LHCN-M2 (cell line): ENCODE data around the gene FAM193B. TPM values are rescaled to one million over a fixed set of nuclear protein-coding genes. Genes with fewer than 3 reads are reported as not detected.

Experiments
- DNase-seq: peaks from one replicate; pipeline ENCODE4 v3.0.0-alpha.2; 2012; ENCODE audit warnings: low read depth
- polyA plus RNA-seq: library from polyadenylated mRNA; unstranded; fragments of >200 nt; gene quantifications from one replicate; pipeline ENCODE4 v1.2.1, GENCODE V29; 2012; ENCODE audit warnings: missing spikeins
- total RNA-seq: library from RNA; depleted of rRNA; stranded (reverse); fragments of >200 nt; gene quantifications from 2 replicates; pipeline ENCODE4 v1.2.3, GENCODE V29; 2014; rRNA removed

The FAM193B gene
- 19.8 and 24.5 TPM in 2 replicates for total RNA-seq
- polyA plus RNA-seq, result 19.2 TPM

DNA sequence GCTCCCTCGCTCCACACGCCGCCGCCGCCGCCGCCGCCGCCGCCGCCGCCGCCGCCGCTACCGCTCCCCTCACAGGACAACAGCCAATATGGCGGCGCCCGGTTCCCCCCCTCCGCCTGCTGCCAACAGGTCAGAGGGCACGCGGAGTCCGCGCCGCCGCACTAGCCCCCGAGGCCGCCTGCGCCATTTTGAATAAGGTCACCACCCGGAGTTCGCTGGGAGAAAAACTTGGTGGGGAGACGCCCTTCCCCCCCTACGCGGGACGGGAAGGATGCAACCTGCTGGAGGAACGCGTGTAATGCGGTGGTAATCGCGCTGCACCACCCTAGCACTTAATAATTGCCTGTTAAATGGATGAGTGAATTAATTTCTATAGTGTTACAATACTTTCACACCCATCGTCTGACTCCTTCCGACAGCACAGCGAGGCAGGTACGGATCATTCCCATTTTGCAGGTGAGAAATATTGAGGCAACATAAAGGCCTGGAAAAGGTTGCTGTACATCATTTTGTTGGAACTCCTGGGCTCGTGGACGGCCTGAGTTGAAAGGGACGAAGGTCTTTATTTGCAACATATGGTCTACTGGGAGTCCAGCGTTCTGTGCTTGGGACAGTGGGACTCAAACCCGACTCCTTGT, at the start of gene FAM193B:
TSS of gene FAM193B (minus strand) at position 90 of the 638 bp plus-strand sequence. CDS start 105 bp downstream, outside the sequence.
- DNase-seq, result peak; percentile 87

DNA sequence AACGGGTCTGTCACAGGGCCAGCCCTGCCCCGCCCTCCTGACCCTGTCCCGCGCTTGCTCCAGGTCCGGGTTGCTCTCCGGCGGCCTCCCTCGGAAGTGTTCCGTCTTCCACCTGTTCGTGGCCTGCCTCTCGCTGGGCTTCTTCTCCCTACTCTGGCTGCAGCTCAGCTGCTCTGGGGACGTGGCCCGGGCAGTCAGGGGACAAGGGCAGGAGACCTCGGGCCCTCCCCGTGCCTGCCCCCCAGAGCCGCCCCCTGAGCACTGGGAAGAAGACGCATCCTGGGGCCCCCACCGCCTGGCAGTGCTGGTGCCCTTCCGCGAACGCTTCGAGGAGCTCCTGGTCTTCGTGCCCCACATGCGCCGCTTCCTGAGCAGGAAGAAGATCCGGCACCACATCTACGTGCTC, 49.8 kb upstream of the FAM193B start:
- DNase-seq, result no peak

DNA sequence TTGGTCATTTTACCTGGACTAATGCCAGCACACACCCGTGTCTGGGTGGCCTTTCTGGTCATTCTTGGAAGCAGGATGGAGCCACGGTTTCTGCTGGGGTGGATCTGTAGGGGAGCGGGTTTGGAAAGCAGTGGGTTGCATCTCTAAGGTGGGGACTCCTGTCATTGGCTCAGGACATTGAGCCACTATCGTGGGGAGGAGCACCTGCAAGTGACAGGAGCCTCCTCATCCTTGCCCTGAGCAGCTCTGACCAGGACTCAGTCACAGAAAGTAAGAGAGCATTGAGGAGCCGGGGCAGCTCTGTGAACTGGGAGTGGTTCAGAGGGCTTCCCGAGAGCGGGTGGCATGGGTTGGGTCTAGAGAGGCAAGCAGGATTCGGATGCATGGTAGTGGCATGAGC, 49.3 kb upstream of the FAM193B start:
- no peak for DNase-seq

DNA sequence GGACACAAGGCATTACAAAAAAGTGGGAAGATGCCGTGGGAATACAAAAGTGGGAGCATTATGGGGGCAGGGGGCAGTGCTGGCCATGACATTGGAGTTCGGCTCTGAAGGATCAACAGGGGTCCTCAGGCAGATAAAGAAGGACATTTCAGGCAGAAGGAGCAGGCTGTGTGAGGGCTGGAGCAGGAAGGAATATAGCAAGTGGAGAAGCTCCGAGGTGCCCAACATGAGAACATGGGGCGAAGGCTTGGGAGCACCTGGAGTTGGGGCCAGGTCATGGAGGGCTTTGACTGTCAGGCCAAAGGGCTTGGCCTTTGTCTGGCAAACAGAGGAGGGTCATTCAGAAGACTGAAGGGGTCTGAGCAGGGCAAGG, 48.1 kb upstream of the FAM193B start:
- DNase-seq, result no peak

DNA sequence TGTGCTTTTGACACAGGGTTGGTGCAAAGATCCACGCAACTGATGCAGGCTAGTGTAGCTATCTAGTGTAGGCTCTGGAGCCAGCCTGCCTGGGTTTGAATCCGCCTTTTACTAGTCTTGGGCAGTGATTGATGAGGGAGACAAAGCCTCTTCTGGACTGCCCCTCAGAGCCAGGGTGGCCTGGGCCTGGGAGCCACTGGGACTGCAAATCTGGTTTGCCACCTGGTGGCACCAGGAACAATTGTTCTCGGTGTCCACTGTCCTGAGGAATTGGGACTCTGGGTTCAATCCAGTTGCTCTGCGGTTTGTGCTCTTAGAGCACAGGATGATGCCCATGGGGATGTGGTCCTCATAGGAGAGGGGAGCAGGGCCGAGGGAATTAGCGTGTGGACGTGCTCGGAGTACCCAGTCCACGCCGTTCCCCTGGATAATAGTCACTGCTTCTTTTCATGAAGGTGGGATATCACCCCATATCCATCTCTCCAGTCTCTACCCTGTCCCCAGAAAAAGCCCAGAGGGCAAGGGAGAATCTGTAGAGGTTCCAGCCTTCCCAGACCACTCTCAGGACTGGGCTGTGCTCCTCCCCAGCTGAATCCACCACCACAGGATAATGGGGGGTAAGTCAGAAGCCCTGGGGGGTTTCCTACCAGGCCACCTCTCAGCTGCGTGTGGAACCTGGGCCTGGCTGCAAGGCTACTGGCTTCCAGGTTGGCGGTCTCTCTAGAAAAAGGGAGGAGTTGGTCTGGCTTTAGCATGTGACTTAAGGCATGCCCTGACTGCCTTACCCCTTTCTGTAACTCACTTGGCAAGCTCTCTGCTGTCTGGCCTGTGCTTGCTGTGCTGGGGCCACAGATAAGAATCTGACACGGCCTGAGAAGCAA, 47.5 kb upstream of the FAM193B start:
- no peak for DNase-seq

DNA sequence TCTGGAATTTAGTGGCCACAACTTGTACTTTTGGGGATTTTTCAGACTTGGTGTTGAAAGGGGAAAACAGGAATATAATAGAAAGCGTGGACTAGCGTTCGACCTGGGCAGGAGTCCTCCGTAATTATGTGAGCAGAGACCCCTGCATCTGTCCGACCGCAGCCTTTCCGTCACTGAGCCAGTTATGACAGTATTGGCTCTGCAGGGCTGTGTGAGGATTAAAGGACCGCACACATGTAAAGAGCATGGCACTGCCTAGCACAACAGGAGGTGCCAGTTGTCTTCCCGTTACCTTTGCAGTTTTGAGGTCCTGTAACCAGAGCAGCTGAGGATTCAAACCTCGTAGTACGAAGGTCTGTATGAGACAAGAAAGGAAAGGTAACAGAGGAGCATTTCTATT, 46.8 kb upstream of the FAM193B start:
- no peak for DNase-seq

DNA sequence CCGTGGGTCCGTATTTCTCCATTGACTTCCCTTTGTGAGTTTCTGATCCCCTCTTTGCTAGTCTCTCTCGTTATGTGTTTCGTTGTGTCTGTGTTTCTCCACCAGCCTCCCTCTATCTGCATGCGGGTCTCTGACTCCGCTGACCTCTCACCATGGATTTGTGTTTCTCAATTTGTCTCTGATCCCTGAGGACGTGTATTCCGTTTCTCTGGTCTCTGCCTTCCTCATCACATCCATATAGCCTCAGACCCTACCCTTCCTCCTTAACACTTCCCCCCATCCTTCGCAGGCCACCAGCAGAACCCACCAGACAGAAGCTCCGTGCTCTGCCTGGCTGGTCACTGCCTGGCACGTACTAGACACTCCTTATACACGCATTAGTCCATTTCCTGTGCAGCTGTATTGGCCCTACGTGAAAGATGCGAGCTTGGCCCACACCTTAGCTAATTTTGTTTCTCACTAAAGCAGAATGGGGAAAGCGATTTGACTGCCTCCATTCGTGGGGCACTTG, 46.2 kb upstream of the FAM193B start:
- DNase-seq, result peak; percentile 17

DNA sequence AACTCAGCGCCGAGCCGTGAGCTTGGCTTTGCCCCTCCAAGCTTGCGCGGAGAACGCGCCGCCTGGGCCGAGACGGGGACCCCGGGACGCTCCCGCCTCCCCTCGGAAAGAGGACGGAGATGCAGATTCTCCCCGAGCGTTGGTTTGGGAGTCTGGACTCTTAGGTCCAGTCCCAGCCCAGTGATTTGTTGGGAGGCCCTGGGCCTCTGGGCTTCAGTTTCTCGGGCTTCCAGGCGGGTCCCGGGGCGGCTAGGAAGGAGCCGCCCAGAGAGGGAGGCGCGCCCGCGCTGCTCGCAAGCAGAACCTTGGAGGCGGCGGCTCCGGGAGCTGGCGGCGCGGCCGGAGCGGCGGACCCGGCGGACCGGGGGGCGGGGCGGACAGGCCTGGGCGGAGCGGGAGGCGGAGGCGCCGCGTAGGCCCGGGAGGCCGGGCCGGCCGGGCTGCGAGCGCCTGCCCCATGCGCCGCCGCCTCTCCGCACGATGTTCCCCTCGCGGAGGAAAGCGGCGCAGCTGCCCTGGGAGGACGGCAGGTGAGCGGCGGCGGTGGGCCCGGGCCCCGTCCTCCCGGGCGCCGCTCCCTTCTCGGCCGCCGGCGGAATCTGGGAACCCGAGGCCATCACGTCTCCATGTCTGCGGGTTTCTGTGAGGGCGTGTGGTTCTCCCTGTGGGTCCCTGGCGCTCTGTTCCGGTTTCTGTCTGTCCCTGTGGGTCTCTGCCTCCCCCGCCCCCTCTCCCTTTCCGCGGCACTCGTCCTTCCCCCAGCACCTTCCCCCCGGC, 45.6 kb upstream of the FAM193B start, which contains the start of gene B4GALT7:
TSS of gene B4GALT7 (plus strand) at position 402 of the 777 bp plus-strand sequence. CDS start at position 481, 79 bp downstream.
- peak; percentile 67 for DNase-seq

DNA sequence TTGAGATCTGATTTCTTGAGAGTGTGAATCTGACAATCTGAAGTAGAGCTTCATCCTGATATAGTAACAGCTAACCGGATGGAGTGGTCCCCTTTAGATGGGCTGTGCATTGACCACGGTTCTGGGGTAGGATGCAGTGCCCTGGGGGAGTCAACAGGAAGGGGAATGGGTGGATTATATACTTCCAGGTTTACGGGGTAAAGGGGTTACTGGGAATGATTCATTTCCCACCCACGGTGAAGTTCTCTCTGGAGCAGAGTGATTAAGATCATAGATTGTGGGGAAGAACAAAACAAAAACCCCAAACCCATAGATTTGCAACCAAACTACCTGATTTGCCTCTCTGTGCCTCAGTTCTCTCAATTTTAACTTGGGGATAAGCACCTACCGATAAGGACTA, 44.1 kb upstream of the FAM193B start:
- DNase-seq, result no peak

DNA sequence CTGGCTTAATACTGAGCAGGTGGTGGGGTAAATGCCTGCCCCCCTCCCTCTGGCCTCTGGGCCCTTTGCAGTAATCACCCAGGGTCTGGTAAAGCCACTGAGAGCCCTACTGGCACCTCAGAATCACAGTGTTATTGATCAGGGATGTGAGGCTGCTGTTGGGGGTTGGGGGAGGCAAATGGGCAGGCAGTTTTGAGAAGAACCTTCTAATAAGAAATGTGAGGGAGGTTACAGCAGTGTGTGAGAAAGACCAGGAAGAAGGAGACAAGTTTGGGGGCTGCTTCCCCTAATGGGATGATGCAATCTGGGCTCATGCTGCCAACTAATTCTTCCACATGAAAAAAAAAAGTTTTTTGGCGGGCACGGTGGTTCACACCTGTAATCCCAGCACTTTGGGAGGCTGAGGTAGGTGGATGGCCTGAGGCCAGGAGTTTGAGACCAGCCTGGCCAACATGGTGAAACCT, 42.4 kb upstream of the FAM193B start:
- no peak for DNase-seq

DNA sequence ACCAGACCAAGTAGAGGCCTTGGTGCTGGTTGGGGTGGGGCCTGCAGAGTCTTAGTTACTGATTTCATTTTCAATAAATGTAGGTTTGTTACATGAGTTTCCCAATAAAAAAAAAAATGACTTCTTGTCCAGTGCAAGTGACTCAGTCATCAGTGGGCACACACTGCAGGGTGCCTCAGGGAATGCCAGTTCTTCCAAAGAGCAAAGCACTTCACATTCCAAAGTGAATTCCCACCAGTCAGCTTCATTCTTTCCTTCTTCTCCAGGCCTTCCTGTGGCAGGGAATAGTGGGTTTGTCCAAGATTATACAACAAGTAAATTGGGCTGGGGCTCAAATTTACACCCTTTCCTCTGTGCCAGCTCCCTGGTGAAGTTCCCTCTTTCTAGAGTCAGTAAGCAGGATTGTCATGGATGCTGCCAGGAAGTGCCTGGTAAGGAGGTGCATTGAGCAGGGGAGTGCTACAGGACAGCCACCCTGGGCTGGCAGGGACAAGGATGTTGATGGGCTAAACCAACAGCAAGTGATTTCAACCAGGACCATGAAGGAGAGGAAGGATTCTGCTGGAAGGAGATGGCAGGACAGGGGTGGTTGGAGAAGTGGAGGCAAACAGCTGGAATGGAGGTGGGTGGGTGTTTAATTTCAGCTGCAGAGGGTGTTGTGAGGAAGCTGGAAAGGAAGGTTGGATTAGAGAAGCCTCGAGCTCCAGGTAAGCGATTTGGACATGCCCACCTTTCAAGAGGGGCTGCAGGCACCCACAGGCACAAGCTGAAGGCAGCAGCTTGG, 41.8 kb upstream of the FAM193B start:
- DNase-seq, result no peak

DNA sequence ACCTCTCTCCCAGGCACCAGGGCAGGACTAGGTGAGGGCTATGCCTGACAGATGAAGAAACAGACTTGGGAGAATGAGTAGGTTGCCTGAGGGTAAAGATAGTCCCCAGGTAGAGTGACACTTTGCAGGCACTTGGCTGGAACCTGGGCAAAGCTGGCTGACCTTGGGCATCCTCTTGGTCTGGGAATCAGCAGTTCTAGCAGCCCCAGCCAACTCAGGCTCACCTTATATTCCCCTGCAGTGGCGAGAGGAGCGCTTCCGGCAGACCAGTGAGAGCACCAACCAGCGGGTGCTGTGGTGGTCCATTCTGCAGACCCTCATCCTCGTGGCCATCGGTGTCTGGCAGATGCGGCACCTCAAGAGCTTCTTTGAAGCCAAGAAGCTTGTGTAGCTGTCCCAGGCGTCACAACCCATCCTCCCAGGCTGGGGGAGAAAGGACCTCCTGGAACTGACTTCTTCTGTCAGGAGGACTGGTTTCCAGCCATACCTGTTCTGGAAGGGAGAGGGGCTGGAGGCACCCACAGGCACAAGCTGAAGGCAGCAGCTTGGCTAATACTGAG, 40.7 kb upstream of the FAM193B start:
- no peak for DNase-seq

DNA sequence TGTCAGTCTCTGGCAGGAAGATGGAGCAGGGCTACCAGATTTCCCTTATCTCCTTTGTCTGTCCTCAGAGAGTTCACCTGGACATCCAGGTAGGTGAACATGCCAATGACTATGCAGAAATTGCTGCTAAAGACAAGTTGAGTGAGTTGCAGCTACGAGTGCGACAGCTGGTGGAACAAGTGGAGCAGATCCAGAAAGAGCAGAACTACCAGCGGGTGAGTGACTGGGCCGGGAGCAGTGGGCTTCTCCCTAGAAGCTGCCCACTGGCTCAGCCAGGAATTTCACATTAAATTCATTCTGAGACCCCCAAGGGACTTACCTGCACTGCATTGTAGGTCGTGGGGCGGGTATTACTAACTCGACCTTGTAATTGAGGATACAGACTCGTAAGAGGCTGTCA, 39.7 kb upstream of the FAM193B start:
- DNase-seq, result no peak

DNA sequence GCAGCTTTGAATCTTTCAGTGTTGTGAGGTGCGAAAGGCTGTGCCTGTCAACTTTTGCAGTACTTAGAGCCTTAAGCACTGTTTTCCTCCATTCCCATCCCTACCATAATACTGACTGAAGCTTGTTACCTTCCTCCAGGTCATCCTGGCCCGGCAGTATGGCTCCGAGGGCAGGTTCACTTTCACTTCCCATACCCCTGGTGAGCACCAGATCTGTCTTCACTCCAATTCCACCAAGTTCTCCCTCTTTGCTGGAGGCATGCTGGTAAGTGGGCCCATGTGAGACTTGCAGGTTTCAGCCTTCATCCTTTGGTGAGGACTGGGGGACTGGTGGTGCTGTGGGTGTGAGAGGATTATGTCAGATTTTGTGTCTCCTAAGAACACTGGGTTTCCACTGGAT, 39.1 kb upstream of the FAM193B start:
- no peak for DNase-seq

DNA sequence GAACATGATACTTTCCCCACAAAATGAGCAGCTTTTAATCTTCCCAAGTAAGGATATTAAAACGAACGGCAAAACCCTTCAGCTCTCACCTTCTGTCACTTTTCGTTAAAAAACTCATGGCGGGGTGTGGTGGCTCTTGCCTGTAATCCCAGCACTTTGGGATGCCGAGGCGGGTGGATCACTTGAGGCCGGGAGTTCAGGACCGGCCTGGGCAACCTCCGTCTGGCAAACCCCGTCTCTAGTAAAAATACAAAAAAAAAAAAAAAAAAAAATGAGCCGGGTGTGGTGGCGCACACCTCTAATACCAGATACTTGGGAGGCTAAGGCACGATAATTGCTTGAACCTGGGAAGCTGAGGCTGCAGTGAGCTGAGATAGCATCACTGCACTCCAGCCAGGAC, 38.5 kb upstream of the FAM193B start:
- DNase-seq, result no peak

DNA sequence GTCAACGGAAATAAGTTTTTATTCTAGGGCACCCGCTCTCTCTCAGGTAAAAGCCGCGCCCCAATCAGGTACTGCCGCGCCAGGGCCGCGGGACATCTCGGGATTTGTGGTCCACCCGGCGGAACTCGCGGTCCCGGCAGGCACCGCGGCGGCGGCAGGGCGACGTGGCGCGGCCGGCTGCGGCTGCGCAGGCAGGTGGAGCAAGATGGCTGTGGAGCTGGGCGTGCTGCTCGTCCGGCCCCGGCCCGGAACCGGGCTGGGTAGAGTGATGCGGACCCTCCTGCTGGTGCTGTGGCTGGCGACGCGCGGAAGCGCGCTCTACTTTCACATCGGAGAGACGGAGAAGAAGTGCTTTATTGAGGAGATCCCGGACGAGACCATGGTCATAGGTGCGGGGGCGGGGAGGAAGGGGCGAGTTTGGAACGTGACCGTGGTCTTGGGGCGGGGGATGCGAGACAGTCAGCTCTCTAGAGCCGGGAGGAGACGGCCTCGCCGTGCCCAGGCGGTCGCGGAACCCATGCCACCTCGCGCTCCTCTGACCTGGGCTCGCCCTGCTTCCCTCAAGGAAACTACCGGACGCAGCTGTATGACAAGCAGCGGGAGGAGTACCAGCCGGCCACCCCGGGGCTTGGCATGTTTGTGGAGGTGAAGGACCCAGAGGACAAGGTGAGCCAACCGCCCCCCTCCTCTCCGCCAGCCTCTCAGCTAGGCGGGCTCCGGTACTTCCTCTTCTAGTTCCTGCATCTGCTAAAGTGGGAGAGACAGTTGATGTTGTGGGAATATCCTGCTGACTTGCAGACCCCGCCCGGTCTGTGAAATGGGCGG, 37.9 kb upstream of the FAM193B start, which contains the start of gene TMED9:
TSS of gene TMED9 (plus strand) at position 194 of the 825 bp plus-strand sequence. CDS start at position 206, 12 bp downstream.
- DNase-seq, result peak; percentile 67

DNA sequence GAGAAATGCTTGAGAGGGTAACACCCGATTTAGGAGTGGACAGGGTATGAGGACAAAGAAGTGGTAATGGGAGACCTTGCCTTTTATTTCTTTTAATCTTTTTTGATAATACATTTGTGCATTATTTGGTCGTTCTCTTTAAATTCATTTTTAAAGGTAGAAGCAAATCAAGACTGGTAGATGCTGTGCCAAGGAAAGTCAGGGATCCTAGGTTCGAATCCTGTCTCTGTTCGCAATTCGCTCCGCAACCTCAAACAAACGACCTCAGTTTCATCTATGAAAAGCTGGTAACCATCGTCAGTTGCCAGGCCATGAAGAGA, 37.3 kb upstream of the FAM193B start:
- DNase-seq, result no peak

DNA sequence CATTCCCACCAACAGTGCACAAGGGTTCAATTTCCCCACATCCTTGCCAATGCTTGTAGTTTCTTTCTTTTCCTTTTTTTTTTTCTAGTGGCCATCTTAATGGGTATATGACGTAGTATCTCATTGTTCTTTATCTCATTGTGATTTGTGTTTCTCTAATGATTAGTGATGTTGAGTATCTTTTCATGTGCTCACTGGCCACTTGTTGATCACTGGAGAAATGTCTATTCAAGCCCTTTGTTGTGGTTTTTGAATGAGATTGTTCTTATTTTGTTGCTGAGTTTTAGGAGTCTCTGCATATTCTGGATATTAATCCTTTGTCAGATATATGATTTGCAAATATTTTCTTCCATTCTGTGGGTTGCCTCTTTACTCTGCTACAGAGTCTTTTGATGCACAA, 36.0 kb upstream of the FAM193B start:
- DNase-seq, result no peak

DNA sequence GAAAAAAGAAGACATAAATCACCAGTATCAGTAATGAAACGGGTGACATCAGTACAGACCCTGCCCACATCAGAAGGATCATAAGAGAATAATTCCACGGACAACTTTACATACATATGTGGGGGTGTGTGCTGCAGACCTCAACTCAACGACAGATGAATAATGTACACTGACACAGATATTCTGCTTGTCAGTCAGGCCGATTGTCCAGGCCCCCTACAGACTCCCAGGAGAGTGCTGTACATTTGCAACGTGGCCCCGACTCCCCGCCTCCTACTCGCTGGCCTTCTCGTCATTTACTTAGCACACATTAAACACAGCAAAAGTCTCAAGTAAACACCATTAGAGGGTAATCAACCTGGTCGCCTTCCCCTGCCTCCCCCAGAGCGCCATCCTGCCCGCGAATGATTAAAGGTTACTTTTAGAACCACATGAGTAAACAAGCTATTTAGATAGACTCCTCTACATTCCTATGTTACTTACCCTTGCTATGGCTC, 34.1 kb upstream of the FAM193B start:
- no peak for DNase-seq

DNA sequence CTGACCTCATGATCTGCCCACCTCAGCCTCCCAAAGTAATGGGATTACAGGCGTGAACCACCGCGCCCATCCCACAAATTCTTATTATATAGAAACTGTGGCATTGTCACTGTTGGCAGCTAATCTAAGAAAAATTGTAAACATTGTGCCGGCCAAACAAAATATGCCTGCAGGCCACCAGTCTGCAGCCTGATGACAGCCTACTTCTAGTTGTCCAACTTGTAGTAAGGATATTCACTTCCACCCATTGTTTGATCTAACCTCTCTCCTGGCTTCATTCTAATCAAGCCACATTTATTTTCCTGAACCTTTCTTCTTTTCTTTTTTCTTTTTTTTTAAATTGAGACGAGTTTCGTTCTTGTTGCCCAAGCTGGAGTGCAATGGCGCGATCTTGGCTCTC, 24.0 kb upstream of the FAM193B start:
- DNase-seq, result no peak
